Upper lobe of left lung (tissue), 4 donors: ENCODE results near the gene KLF3.

Experiments
- CTCF ChIP-seq, 6 experiments: fragments of 450-650 bp in 4 of 6; fragments of 200-600 bp in 2 of 6; sonication (generic) in 2 of 6; IDR thresholded peaks; one replicate each; pipeline ENCODE4 v1.5.1; 2016 to 2019; ENCODE audit warnings: antibody characterized with exemption in 6 of 6
- EP300 ChIP-seq, 4 donors: sonication (generic); formaldehyde crosslinking; IDR thresholded peaks; one replicate each; pipeline ENCODE4 v1.5.1; 2017; ENCODE audit warnings: antibody characterized with exemption in 4 of 4, control low read depth in 2 of 4
- POLR2A ChIP-seq, 4 donors: fragments of 450-650 bp; IDR thresholded peaks; one replicate each; pipeline ENCODE4 v1.5.1; 2016 to 2017; ENCODE audit warnings: antibody characterized with exemption in 4 of 4, mild to moderate bottlenecking in 2 of 4

- TF ChIP-seq CTCF (IDR thresholded peaks at IDR 0.05) = no peak
- TF ChIP-seq POLR2A (IDR thresholded peaks at IDR 0.05) = no peak
- TF ChIP-seq EP300 (IDR thresholded peaks at IDR 0.05) = no peak
Observed at GRCh38 chr4:38661371-38661770, 2.6 kb upstream of the KLF3 start.
